H9 (cell line): Measurements from ENCODE around the gene DCDC1. TPM values are rescaled to one million over a fixed set of nuclear protein-coding genes. Genes with fewer than 3 reads are reported as not detected.

Source experiments
- DNase-seq: peaks from one replicate; pipeline ENCODE4 v3.0.0-alpha.2; 2017
- H2AFZ ChIP-seq: one replicate; pipeline ENCODE4 v1.6.1; 2013; ENCODE audit warnings: mild to moderate bottlenecking, low read length, control low read depth, moderate library complexity
- H2AK5ac ChIP-seq: 2 replicates; pipeline ENCODE4 v1.6.1; 2013; ENCODE audit warnings: low read length, control low read depth, mixed read lengths; ENCODE audit not compliant: insufficient read length
- H2BK120ac ChIP-seq: one replicate; pipeline ENCODE4 v1.6.1; 2013; ENCODE audit warnings: low read depth, mild to moderate bottlenecking, low read length, control low read depth, inconsistent platforms; ENCODE audit not compliant: poor library complexity, severe bottlenecking
- H2BK12ac ChIP-seq: 2 replicates; pipeline ENCODE4 v1.6.1; 2013; ENCODE audit warnings: low read length, control low read depth, mixed read lengths, low read depth; ENCODE audit not compliant: insufficient read length
- H2BK15ac ChIP-seq: 2 replicates; pipeline ENCODE4 v1.6.1; 2013; ENCODE audit warnings: low read depth, low read length, control low read depth
- H2BK20ac ChIP-seq: one replicate; pipeline ENCODE4 v1.6.1; 2013; ENCODE audit warnings: low read depth, mild to moderate bottlenecking, low read length, control low read depth, inconsistent platforms; ENCODE audit not compliant: poor library complexity, severe bottlenecking
- H2BK5ac ChIP-seq: 2 replicates; pipeline ENCODE4 v1.6.1; 2013; ENCODE audit warnings: low read length, control low read depth, mixed read lengths; ENCODE audit not compliant: insufficient read length
- H3K14ac ChIP-seq: 2 replicates; pipeline ENCODE4 v1.6.1; 2013; ENCODE audit warnings: low read length, control low read depth; ENCODE audit not compliant: insufficient read depth
- H3K18ac ChIP-seq: 2 replicates; pipeline ENCODE4 v1.6.1; 2013; ENCODE audit warnings: low read depth, mild to moderate bottlenecking, mixed read lengths, low read length, control low read depth; ENCODE audit not compliant: insufficient read length
- H3K23ac ChIP-seq: 2 replicates; pipeline ENCODE4 v1.6.1; 2013; ENCODE audit warnings: low read length, control low read depth, mixed read lengths, low read depth; ENCODE audit not compliant: insufficient read length
- H3K23me2 ChIP-seq: 2 replicates; pipeline ENCODE4 v1.6.1; 2013; ENCODE audit warnings: low read depth, mild to moderate bottlenecking, mixed read lengths, low read length, control low read depth; ENCODE audit not compliant: insufficient read length, poor library complexity, severe bottlenecking
- H3K27ac ChIP-seq: 2 replicates; pipeline ENCODE4 v1.5.1; 2013; ENCODE audit warnings: low read length, control low read depth, mixed read lengths, low read depth; ENCODE audit not compliant: insufficient read length
- H3K27me3 ChIP-seq: 2 replicates; pipeline ENCODE4 v1.6.1; 2013; ENCODE audit warnings: low read length, control low read depth, inconsistent platforms; ENCODE audit not compliant: insufficient read depth
- H3K4ac ChIP-seq: 2 replicates; pipeline ENCODE4 v1.6.1; 2013; ENCODE audit warnings: low read depth, mild to moderate bottlenecking, control low read depth, inconsistent platforms, low read length, moderate library complexity
- H3K4me1 ChIP-seq: 2 replicates; pipeline ENCODE4 v1.6.1; 2013; ENCODE audit warnings: low read length, control low read depth, inconsistent platforms; ENCODE audit not compliant: insufficient read depth
- H3K4me2 ChIP-seq: 2 replicates; pipeline ENCODE4 v1.6.1; 2013; ENCODE audit warnings: low read length, control low read depth, mixed read lengths; ENCODE audit not compliant: insufficient read length, insufficient read depth
- H3K56ac ChIP-seq: 2 replicates; pipeline ENCODE4 v1.6.1; 2013; ENCODE audit warnings: low read depth, mild to moderate bottlenecking, mixed read lengths, low read length, control low read depth; ENCODE audit not compliant: insufficient read length
- H3K79me1 ChIP-seq: 2 replicates; pipeline ENCODE4 v1.6.1; 2013; ENCODE audit warnings: low read depth, mild to moderate bottlenecking, moderate library complexity, low read length, control low read depth, inconsistent platforms; ENCODE audit not compliant: insufficient read depth, poor library complexity, severe bottlenecking
- H3K79me2 ChIP-seq: 2 replicates; pipeline ENCODE4 v1.6.1; 2013; ENCODE audit warnings: low read length, control low read depth, inconsistent platforms; ENCODE audit not compliant: insufficient read depth
- H3K9ac ChIP-seq: 2 replicates; pipeline ENCODE4 v1.6.1; 2013; ENCODE audit warnings: low read length, control low read depth, mixed read lengths; ENCODE audit not compliant: insufficient read length; ENCODE audit errors: extremely low read depth
- H3K9me3 ChIP-seq: one replicate; pipeline ENCODE4 v1.6.1; 2013; ENCODE audit warnings: low read depth, low read length, inconsistent platforms; ENCODE audit not compliant: control insufficient read depth
- H3T11ph ChIP-seq: one replicate; pipeline ENCODE4 v1.6.1; 2013; ENCODE audit warnings: mild to moderate bottlenecking, low read length, control low read depth, inconsistent platforms
- H4K20me1 ChIP-seq: one replicate; pipeline ENCODE4 v1.6.1; 2013; ENCODE audit not compliant: control insufficient read depth, insufficient read length, insufficient read depth
- H4K5ac ChIP-seq: 2 replicates; pipeline ENCODE4 v1.6.1; 2013; ENCODE audit warnings: low read depth, mild to moderate bottlenecking, mixed read lengths, low read length, control low read depth; ENCODE audit not compliant: insufficient read length
- H4K8ac ChIP-seq: replicated peaks from 2 replicates; pipeline ENCODE4 v1.6.1; 2013; ENCODE audit warnings: low read length, control low read depth, mixed read lengths, low read depth; ENCODE audit not compliant: insufficient read length
- H4K91ac ChIP-seq: 2 replicates; pipeline ENCODE4 v1.6.1; 2013; ENCODE audit warnings: low read depth, mild to moderate bottlenecking, moderate library complexity, mixed read lengths, low read length, control low read depth; ENCODE audit not compliant: insufficient read length
- H3K27ac Mint-ChIP-seq, 3 experiments: 2 replicates in 2 of 3; 3 replicates in 1 of 3; pipeline ENCODE4 v1.8.0; 2020 to 2021; ENCODE audit warnings: mixed read lengths in 3 of 3, mild to moderate bottlenecking in 1 of 3, moderate library complexity in 1 of 3
- H3K27me3 Mint-ChIP-seq: 2 replicates; pipeline ENCODE4 v1.8.0; 2021; ENCODE audit warnings: low read depth, mild to moderate bottlenecking, moderate library complexity, mixed read lengths
- H3K36me3 Mint-ChIP-seq, 3 experiments: 2 replicates in 2 of 3; 3 replicates in 1 of 3; pipeline ENCODE4 v1.8.0; 2020 to 2021; ENCODE audit warnings: low read depth in 3 of 3, mixed read lengths in 3 of 3; ENCODE audit not compliant: insufficient read depth in 1 of 3
- H3K4me1 Mint-ChIP-seq, 2 experiments: 2 replicates each; pipeline ENCODE4 v1.8.0; 2020; ENCODE audit warnings: mixed read lengths in 2 of 2
- H3K4me3 Mint-ChIP-seq, 2 experiments: 2 replicates in 1 of 2; 3 replicates in 1 of 2; pipeline ENCODE4 v1.8.0; 2020 to 2021; ENCODE audit warnings: mild to moderate bottlenecking in 2 of 2, mixed read lengths in 2 of 2, moderate library complexity in 1 of 2
- H3K9me3 Mint-ChIP-seq, 2 experiments: 2 replicates in 1 of 2; 3 replicates in 1 of 2; pipeline ENCODE4 v1.8.0; 2020; ENCODE audit warnings: mild to moderate bottlenecking in 2 of 2, mixed read lengths in 2 of 2, moderate library complexity in 1 of 2
- WGBS: extraction: QIAGEN DNeasy Blood & Tissue Kit; methylation state at CpG from one replicate; pipeline ENCODE4 v1.1.7; 2013; ENCODE audit warnings: missing lambda C conversion rate, low lambda C conversion rate, mixed read lengths; ENCODE audit not compliant: insufficient read length; ENCODE audit errors: extremely low coverage; 5-methylcytosine and 5-hydroxymethylcytosine counted together
- total RNA-seq: library from RNA; stranded (reverse); gene quantifications from 2 replicates; pipeline ENCODE4 v1.2.1, GENCODE V29; 2021
- TF ChIP-seq, protein P1 (sequence below): fragments of 200-600 bp; sonication (generic); conservative IDR thresholded peaks from 3 replicates; pipeline ENCODE4 v1.8.0; 2021; ENCODE audit warnings: antibody characterized with exemption, mild to moderate bottlenecking

DCDC1 gene
- total RNA-seq, 1 experiment from 2014 or later: 0.09 TPM

DNA sequence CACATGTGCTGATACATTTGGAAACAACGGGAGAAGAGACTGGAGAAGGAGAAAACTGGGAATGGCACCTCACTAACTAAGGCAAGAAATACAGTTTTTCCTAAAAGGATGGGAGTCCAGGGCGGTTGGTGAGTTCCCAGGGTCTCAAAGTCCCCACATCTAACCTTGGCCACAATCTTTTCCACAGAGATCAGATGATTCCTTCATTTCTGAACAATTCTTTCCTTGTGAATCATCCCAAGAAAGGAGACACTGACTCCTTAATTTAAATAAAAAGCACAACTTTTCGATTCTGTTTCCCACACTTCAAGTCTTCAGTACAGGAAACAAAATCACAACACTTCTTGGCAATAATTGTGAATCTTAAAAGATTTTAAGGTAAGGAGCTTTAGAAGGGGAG, 384.7 kb downstream of the DCDC1 start:
- Histone ChIP-seq H2AK5ac (no peak overlapping the region), H3K79me1 (no peaks in the 10 kb centered on the region), H2BK15ac (no peak overlapping the region), H2BK12ac (no peak overlapping the region), H4K20me1 (no peaks in the 10 kb centered on the region), H3K4me2 (no peak overlapping the region), H4K8ac (no peak overlapping the region), H3K27me3 (no peaks in the 10 kb centered on the region), H3K23me2 (no peaks in the 10 kb centered on the region), H3K9me3 (no peaks in the 10 kb centered on the region), H3K56ac (no peak overlapping the region), H3K14ac (no peak overlapping the region), H2BK120ac (no peak overlapping the region), H3K4me1 (no peaks in the 10 kb centered on the region), H3K27ac (no peak overlapping the region), H3K79me2 (no peaks in the 10 kb centered on the region), H3K23ac (no peak overlapping the region), H2AFZ (no peak overlapping the region), H4K5ac (no peak overlapping the region), H2BK5ac (no peak overlapping the region), H3K18ac (no peak overlapping the region), H4K91ac (no peak overlapping the region), H3T11ph (no peak overlapping the region), H3K9ac (no peak overlapping the region), H2BK20ac (no peak overlapping the region), H3K4ac (no peak overlapping the region)
- no peaks in the 10 kb centered on the region for H3K27me3 Mint-ChIP-seq
- H3K4me1 Mint-ChIP-seq: peaks cover 4 to 10% of the 10 kb centered on the region in 2 experiments
- no peak overlapping the region for H3K4me3 Mint-ChIP-seq
- H3K27ac Mint-ChIP-seq: peak overlapping the region in 1 of 3 experiments; percentile 17; a peak in 1 of 7 replicates
- DNase-seq: no peak
- no peaks in the 10 kb centered on the region; a peak in 1 of 5 replicates for H3K9me3 Mint-ChIP-seq
- whole genome bisulfite sequencing: no CpG with 5 or more reads among the region's 3 CpGs
- no peaks in the 10 kb centered on the region for H3K36me3 Mint-ChIP-seq
- TF ChIP-seq, protein P1, sequence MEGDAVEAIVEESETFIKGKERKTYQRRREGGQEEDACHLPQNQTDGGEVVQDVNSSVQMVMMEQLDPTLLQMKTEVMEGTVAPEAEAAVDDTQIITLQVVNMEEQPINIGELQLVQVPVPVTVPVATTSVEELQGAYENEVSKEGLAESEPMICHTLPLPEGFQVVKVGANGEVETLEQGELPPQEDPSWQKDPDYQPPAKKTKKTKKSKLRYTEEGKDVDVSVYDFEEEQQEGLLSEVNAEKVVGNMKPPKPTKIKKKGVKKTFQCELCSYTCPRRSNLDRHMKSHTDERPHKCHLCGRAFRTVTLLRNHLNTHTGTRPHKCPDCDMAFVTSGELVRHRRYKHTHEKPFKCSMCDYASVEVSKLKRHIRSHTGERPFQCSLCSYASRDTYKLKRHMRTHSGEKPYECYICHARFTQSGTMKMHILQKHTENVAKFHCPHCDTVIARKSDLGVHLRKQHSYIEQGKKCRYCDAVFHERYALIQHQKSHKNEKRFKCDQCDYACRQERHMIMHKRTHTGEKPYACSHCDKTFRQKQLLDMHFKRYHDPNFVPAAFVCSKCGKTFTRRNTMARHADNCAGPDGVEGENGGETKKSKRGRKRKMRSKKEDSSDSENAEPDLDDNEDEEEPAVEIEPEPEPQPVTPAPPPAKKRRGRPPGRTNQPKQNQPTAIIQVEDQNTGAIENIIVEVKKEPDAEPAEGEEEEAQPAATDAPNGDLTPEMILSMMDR: no peak
